Left forelimb (tissue), 1 donor: ENCODE results near the gene BMP6.

Experiments used
- DNase-seq: peaks from one replicate; pipeline ENCODE4 v3.0.0-alpha.2; 2018; ENCODE audit warnings: low spot score

BMP6 gene

GRCh38 chr6:7720346-7720745, 5.6 kb upstream of the BMP6 start:
- DNase-seq: no peak

GRCh38 chr6:7721649-7722048, 4.2 kb upstream of the BMP6 start:
- no peak for DNase-seq

- peak; percentile 84 for DNase-seq
Observed at GRCh38 chr6:7723041-7723447, 2.9 kb upstream of the BMP6 start.

GRCh38 chr6:7723554-7723953, 2.3 kb upstream of the BMP6 start:
- DNase-seq: no peak

- no peak for DNase-seq
Observed at GRCh38 chr6:7725412-7725811, 487 bp upstream of the BMP6 start.

- no peak for DNase-seq
Observed at GRCh38 chr6:7726416-7727085, 652 bp downstream of the BMP6 start.

- peak; percentile 72 for DNase-seq
Observed at GRCh38 chr6:7727086-7727945, 1.4 kb downstream of the BMP6 start.

- peak; percentile 69 for DNase-seq
Observed at GRCh38 chr6:7727946-7728854, 2.3 kb downstream of the BMP6 start.

- DNase-seq: no peak
Observed at GRCh38 chr6:7728855-7729590, 3.1 kb downstream of the BMP6 start.

- DNase-seq: no peak
Observed at GRCh38 chr6:7730001-7730783, 4.3 kb downstream of the BMP6 start.

- DNase-seq: no peak
Observed at GRCh38 chr6:7730784-7731227, 4.9 kb downstream of the BMP6 start.

- DNase-seq: no peak
Observed at GRCh38 chr6:7731294-7731693, 5.4 kb downstream of the BMP6 start.

GRCh38 chr6:7732228-7732627, 6.3 kb downstream of the BMP6 start:
- no peak for DNase-seq

GRCh38 chr6:7734707-7735383, 8.9 kb downstream of the BMP6 start:
- no peak for DNase-seq

- no peak for DNase-seq
Observed at GRCh38 chr6:7737106-7737505, 11.2 kb downstream of the BMP6 start.

GRCh38 chr6:7737867-7738266, 12.0 kb downstream of the BMP6 start:
- DNase-seq: no peak

- no peak for DNase-seq
Observed at GRCh38 chr6:7742223-7742785, 16.4 kb downstream of the BMP6 start.

- DNase-seq: no peak
Observed at GRCh38 chr6:7745942-7746341, 20.0 kb downstream of the BMP6 start.

GRCh38 chr6:7747016-7747415, 21.1 kb downstream of the BMP6 start:
- no peak for DNase-seq

GRCh38 chr6:7747433-7747832, 21.5 kb downstream of the BMP6 start:
- no peak for DNase-seq
